Heart left ventricle (tissue), 13 donors: Measurements from ENCODE around the gene ACACA.

Experiments
- POLR2A ChIP-seq, 2 donors: fragments of 450-650 bp; IDR thresholded peaks; one replicate each; pipeline ENCODE4 v1.6.1; 2017; ENCODE audit warnings: antibody characterized with exemption in 2 of 2, mild to moderate bottlenecking in 2 of 2, moderate library complexity in 2 of 2
- TF ChIP-seq, protein P1 (sequence below), 12 donors: fragments of 200-600 bp; sonication (generic) in 4 of 12; IDR thresholded peaks; one replicate each; pipeline versions ENCODE4 v1.5.0 to v1.8.0; 2018 to 2022; ENCODE audit warnings: antibody characterized with exemption in 12 of 12, mild to moderate bottlenecking in 5 of 12
- donor health status: ischemic (EF 13 %, LVEDD 7.1; RV severe dilation, severe dysfunction).
- donor health status: DM: no; HTN: yes; CAD: no.
- donor health status: DM: no; HTN: no; CAD: no.
- donor health status: ischemic (EF 25% LVEDD 6.9; RV normal size, moderate dysfunction).
- donor health status: ischemic (EF 25% LVEDD 5.7; RV mildly dilated, moderate dysfunction).
- donor health status: ischemic (EF 35%, LVEDD 5.7; RV mildly dilated, moderate dysfunction).
- donor health status: nonischemic (EF 11% LVEDD 7.7; RV severe dilation, severe dysfunction).
- donor health status: DM: yes; HTN: yes; CAD: no.
- donor health status: PGD.
- donor health status: ischemic (EF 29% LVEDD 5.4; RV normal size, mild dysfunction).
- donor health status: nonischemic (EF 23%, LVEDD 6.1; RV moderate dilation, normal function).

DNA sequence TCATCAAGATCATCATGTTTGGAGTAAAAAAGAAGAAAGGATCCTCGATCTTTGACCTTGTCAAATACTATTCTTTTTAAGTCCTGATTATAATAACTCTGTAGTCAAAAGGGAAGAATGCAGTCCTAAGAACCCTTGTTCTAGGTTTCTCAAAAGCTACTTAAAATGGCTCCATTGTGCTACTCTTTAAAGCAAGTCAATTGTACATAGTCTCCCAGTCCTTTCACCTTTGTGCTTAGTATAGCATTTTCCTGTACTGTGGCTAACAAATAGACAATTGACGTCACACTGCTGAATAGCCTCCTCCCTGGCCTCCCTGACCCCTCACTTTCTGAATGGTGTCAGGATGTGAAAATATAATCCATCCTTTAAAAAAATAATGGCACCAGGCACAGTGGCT is 285.0 kb downstream of the ACACA start:
- TF ChIP-seq, protein P1, sequence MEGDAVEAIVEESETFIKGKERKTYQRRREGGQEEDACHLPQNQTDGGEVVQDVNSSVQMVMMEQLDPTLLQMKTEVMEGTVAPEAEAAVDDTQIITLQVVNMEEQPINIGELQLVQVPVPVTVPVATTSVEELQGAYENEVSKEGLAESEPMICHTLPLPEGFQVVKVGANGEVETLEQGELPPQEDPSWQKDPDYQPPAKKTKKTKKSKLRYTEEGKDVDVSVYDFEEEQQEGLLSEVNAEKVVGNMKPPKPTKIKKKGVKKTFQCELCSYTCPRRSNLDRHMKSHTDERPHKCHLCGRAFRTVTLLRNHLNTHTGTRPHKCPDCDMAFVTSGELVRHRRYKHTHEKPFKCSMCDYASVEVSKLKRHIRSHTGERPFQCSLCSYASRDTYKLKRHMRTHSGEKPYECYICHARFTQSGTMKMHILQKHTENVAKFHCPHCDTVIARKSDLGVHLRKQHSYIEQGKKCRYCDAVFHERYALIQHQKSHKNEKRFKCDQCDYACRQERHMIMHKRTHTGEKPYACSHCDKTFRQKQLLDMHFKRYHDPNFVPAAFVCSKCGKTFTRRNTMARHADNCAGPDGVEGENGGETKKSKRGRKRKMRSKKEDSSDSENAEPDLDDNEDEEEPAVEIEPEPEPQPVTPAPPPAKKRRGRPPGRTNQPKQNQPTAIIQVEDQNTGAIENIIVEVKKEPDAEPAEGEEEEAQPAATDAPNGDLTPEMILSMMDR (IDR thresholded peaks at IDR 0.05) = no peak
- TF ChIP-seq POLR2A (IDR thresholded peaks at IDR 0.05) = no peak
